ENCODE data around the gene PMFBP1.

DNA sequence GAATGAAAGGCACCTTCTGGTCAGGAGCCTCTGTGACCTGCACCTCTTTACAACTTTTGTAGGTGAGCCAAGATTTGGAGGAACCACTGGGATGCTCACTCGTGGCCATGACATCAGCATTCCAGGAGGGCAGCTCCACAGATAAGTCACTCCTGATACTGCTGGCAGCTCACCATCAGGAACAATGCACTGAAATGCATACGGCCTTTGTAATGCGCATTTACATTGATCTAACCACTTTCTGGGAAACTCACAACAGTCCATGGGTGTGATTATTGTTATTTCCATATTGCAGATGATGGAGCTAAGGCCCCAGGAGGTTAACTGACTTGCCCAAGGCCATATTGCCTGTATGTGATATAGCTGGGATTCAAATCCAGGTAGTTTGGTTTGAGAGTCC lies 34.3 kb upstream of the PMFBP1 start:
- TF ChIP-seq, protein P1, sequence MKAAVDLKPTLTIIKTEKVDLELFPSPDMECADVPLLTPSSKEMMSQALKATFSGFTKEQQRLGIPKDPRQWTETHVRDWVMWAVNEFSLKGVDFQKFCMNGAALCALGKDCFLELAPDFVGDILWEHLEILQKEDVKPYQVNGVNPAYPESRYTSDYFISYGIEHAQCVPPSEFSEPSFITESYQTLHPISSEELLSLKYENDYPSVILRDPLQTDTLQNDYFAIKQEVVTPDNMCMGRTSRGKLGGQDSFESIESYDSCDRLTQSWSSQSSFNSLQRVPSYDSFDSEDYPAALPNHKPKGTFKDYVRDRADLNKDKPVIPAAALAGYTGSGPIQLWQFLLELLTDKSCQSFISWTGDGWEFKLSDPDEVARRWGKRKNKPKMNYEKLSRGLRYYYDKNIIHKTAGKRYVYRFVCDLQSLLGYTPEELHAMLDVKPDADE (IDR thresholded peaks at IDR 0.05): no peak
- TF ChIP-seq, protein P2, sequence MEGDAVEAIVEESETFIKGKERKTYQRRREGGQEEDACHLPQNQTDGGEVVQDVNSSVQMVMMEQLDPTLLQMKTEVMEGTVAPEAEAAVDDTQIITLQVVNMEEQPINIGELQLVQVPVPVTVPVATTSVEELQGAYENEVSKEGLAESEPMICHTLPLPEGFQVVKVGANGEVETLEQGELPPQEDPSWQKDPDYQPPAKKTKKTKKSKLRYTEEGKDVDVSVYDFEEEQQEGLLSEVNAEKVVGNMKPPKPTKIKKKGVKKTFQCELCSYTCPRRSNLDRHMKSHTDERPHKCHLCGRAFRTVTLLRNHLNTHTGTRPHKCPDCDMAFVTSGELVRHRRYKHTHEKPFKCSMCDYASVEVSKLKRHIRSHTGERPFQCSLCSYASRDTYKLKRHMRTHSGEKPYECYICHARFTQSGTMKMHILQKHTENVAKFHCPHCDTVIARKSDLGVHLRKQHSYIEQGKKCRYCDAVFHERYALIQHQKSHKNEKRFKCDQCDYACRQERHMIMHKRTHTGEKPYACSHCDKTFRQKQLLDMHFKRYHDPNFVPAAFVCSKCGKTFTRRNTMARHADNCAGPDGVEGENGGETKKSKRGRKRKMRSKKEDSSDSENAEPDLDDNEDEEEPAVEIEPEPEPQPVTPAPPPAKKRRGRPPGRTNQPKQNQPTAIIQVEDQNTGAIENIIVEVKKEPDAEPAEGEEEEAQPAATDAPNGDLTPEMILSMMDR (conservative IDR thresholded peaks at IDR 0.05; ENCODE audit: low read depth in 2 of 2): no peak
- TF ChIP-seq, protein P3, sequence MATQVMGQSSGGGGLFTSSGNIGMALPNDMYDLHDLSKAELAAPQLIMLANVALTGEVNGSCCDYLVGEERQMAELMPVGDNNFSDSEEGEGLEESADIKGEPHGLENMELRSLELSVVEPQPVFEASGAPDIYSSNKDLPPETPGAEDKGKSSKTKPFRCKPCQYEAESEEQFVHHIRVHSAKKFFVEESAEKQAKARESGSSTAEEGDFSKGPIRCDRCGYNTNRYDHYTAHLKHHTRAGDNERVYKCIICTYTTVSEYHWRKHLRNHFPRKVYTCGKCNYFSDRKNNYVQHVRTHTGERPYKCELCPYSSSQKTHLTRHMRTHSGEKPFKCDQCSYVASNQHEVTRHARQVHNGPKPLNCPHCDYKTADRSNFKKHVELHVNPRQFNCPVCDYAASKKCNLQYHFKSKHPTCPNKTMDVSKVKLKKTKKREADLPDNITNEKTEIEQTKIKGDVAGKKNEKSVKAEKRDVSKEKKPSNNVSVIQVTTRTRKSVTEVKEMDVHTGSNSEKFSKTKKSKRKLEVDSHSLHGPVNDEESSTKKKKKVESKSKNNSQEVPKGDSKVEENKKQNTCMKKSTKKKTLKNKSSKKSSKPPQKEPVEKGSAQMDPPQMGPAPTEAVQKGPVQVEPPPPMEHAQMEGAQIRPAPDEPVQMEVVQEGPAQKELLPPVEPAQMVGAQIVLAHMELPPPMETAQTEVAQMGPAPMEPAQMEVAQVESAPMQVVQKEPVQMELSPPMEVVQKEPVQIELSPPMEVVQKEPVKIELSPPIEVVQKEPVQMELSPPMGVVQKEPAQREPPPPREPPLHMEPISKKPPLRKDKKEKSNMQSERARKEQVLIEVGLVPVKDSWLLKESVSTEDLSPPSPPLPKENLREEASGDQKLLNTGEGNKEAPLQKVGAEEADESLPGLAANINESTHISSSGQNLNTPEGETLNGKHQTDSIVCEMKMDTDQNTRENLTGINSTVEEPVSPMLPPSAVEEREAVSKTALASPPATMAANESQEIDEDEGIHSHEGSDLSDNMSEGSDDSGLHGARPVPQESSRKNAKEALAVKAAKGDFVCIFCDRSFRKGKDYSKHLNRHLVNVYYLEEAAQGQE (IDR thresholded peaks at IDR 0.05; ENCODE audit: unreplicated experiment): no peak
- no peak for TF ChIP-seq POLR2AphosphoS5 (IDR thresholded peaks at IDR 0.05; ENCODE audit: low read depth)
- no peak for TF ChIP-seq EZH2 (IDR thresholded peaks at IDR 0.05; ENCODE audit: low read depth, unreplicated experiment)
- TF ChIP-seq JUNB (IDR thresholded peaks at IDR 0.05; ENCODE audit: unreplicated experiment): no peak
- no peak for TF ChIP-seq EZH2phosphoT487 (IDR thresholded peaks at IDR 0.05; ENCODE audit: unreplicated experiment)
- TF ChIP-seq CREB1 (CRISPR knock-in tag; IDR thresholded peaks at IDR 0.05; ENCODE audit: low read depth): no peak
- no peak for TF ChIP-seq NANOG (IDR thresholded peaks at IDR 0.05; ENCODE audit: borderline replicate concordance)
- TF ChIP-seq STAT1 (IDR thresholded peaks at IDR 0.05; ENCODE audit: unreplicated experiment): no peak
- no peak for TF ChIP-seq ZNF114 (CRISPR knock-in tag; IDR thresholded peaks at IDR 0.05)
